Mammary epithelial cell (primary cell): Measurements from ENCODE around the gene MTTP.

Source experiments
- EZH2 ChIP-seq: IDR thresholded peaks from 2 replicates; pipeline ENCODE4 v1.6.1; 2012; ENCODE audit warnings: low read length, inconsistent platforms, borderline replicate concordance
- TF ChIP-seq, protein P1 (sequence below), 2 donors: IDR thresholded peaks in 1 of 2; conservative IDR thresholded peaks in 1 of 2; 2 replicates each; pipeline ENCODE4 v1.5.1; 2011 to 2012; ENCODE audit warnings: inconsistent platforms in 2 of 2, low read length in 2 of 2, mild to moderate bottlenecking in 2 of 2, control low read depth in 1 of 2, low read depth in 1 of 2; ENCODE audit not compliant: insufficient read depth in 1 of 2; ENCODE audit errors: extremely low read depth in 1 of 2

DNA sequence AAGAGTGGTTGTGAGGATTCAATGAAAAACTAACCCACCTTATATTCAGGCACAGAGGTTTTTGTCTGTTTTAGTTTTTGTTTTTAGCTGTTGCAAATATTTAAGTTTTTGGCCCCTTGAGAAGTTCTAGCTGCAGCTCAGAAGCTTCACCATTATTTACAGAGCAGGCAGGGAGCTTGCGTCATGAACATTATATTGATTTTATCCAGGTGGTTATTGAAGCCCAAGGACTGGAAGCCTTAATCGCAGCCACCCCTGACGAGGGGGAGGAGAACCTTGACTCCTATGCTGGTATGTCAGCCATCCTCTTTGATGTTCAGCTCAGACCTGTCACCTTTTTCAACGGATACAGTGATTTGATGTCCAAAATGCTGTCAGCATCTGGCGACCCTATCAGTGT, 38.1 kb downstream of the MTTP start:
- TF ChIP-seq, protein P1, sequence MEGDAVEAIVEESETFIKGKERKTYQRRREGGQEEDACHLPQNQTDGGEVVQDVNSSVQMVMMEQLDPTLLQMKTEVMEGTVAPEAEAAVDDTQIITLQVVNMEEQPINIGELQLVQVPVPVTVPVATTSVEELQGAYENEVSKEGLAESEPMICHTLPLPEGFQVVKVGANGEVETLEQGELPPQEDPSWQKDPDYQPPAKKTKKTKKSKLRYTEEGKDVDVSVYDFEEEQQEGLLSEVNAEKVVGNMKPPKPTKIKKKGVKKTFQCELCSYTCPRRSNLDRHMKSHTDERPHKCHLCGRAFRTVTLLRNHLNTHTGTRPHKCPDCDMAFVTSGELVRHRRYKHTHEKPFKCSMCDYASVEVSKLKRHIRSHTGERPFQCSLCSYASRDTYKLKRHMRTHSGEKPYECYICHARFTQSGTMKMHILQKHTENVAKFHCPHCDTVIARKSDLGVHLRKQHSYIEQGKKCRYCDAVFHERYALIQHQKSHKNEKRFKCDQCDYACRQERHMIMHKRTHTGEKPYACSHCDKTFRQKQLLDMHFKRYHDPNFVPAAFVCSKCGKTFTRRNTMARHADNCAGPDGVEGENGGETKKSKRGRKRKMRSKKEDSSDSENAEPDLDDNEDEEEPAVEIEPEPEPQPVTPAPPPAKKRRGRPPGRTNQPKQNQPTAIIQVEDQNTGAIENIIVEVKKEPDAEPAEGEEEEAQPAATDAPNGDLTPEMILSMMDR (conservative IDR thresholded peaks at IDR 0.05 in 1 of 2, IDR thresholded peaks at IDR 0.05 in 1 of 2; ENCODE audit: extremely low read depth in 1 of 2, insufficient read depth in 1 of 2, low read depth in 1 of 2, low read length in 2 of 2): no peak
- TF ChIP-seq EZH2: no peak
